ENCODE measurements around the gene LMTK3. TPM values are rescaled to one million over a fixed set of nuclear protein-coding genes. Genes with fewer than 3 reads are reported as not detected.

LMTK3 gene
- total and polyA plus RNA-seq, 9 of the 15 experiments (the other 6 are each of a cell fraction or from before 2014, with no cell fraction given): 0.35 to 12.3 (median 2.0) TPM; not detected in 2

- Histone ChIP-seq H2AFZ (ENCODE audit: low read depth, low read length) (no peak overlapping the region), H3K9me3 (replicated peaks; ENCODE audit: control insufficient read depth, insufficient read depth, low read depth, low read length) (no peaks in the 10 kb centered on the region), H3K4me1 (replicated peaks in 1 of 2; ENCODE audit: control insufficient read depth in 2 of 2, insufficient read depth in 2 of 2, low read length in 2 of 2) (peaks cover 10 to 14% of the 10 kb centered on the region in 2 experiments), H3K36me3 (ENCODE audit: control insufficient read depth, insufficient read depth, low read length) (peaks cover 34% of the 10 kb centered on the region; the same call in 2 of the 3 replicates), H3K4me3 (no peak overlapping the region), H3K79me2 (ENCODE audit: control insufficient read depth, insufficient read depth, low read length) (peaks cover 8% of the 10 kb centered on the region), H3K9me1 (ENCODE audit: control insufficient read depth, insufficient read depth, low read length) (no peaks in the 10 kb centered on the region), H3K4me2 (ENCODE audit: insufficient read depth, low read length) (no peak overlapping the region), H4K20me1 (replicated peaks; ENCODE audit: control insufficient read depth, insufficient read depth, low read length) (no peaks in the 10 kb centered on the region), H3K27ac (ENCODE audit: extremely low read depth, low read depth, low read length) (no peak overlapping the region), H3K9ac (ENCODE audit: insufficient read depth in 1 of 2, low read depth in 2 of 2, low read length in 2 of 2) (no peak overlapping the region; a peak in 1 of 4 replicates), H3K27me3 (ENCODE audit: control insufficient read depth in 2 of 2, insufficient read depth in 2 of 2, low read length in 2 of 2) (no peaks in the 10 kb centered on the region)
- WGBS (ENCODE audit: insufficient coverage, low coverage, missing lambda C conversion rate): 90% methylated on average over 8 of the region's 20 CpGs
- in situ Hi-C loops (cut with MboI) (no loop called here), intact Hi-C loops (cut with micrococcal nuclease) (no loop called here)
- FAIRE-seq (no peak), DNase-seq (ENCODE audit: extremely low read depth in 1 of 4, low spot score in 3 of 4) (no peak), ATAC-seq (no peak)
- no TSS peak for BruUV-seq (replicated peaks)
- CTCF ChIA-PET (ENCODE audit: low intra/inter-chr PET ratio): no interaction called here
- POLR2A ChIA-PET: interaction anchor here (1.0 to 1.1 kb wide), 3 partner anchors 11 to 41 kb away, joined by 3 to 6 read pairs (median 4); no protein-coding TSS in a partner anchor
- TF ChIP-seq PHB2 (IDR thresholded peaks at IDR 0.05; ENCODE audit: low read depth) (no peak), ZNF121 (CRISPR knock-in tag; conservative IDR thresholded peaks at IDR 0.05) (peak; percentile 89), CTCFL (IDR thresholded peaks at IDR 0.05; ENCODE audit: borderline replicate concordance, insufficient read depth, low read depth, low read length, poor library complexity, severe bottlenecking) (no peak), ELF4 (CRISPR knock-in tag; IDR thresholded peaks at IDR 0.05) (no peak), ZC3H4 (CRISPR knock-in tag; IDR thresholded peaks at IDR 0.05; ENCODE audit: borderline replicate concordance) (no peak), CBX2 (IDR thresholded peaks at IDR 0.05; ENCODE audit: insufficient read depth, low read length, poor library complexity, severe bottlenecking) (no peak), ZNF143 (CRISPR knock-in tag; IDR thresholded peaks at IDR 0.05) (no peak), ZNF316 (IDR thresholded peaks at IDR 0.05) (no peak), SNIP1 (IDR thresholded peaks at IDR 0.05; ENCODE audit: low read depth) (no peak)
- TF ChIP-seq, protein P1, sequence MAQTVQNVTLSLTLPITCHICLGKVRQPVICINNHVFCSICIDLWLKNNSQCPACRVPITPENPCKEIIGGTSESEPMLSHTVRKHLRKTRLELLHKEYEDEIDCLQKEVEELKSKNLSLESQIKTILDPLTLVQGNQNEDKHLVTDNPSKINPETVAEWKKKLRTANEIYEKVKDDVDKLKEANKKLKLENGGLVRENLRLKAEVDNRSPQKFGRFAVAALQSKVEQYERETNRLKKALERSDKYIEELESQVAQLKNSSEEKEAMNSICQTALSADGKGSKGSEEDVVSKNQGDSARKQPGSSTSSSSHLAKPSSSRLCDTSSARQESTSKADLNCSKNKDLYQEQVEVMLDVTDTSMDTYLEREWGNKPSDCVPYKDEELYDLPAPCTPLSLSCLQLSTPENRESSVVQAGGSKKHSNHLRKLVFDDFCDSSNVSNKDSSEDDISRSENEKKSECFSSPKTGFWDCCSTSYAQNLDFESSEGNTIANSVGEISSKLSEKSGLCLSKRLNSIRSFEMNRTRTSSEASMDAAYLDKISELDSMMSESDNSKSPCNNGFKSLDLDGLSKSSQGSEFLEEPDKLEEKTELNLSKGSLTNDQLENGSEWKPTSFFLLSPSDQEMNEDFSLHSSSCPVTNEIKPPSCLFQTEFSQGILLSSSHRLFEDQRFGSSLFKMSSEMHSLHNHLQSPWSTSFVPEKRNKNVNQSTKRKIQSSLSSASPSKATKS (CRISPR knock-in tag; IDR thresholded peaks at IDR 0.05): no peak
- TF ChIP-seq, protein P2, sequence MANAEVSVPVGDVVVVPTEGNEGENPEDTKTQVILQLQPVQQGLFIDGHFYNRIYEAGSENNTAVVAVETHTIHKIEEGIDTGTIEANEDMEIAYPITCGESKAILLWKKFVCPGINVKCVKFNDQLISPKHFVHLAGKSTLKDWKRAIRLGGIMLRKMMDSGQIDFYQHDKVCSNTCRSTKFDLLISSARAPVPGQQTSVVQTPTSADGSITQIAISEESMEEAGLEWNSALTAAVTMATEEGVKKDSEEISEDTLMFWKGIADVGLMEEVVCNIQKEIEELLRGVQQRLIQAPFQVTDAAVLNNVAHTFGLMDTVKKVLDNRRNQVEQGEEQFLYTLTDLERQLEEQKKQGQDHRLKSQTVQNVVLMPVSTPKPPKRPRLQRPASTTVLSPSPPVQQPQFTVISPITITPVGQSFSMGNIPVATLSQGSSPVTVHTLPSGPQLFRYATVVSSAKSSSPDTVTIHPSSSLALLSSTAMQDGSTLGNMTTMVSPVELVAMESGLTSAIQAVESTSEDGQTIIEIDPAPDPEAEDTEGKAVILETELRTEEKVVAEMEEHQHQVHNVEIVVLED (CRISPR knock-in tag; IDR thresholded peaks at IDR 0.05): no peak
- TF ChIP-seq, protein P3, sequence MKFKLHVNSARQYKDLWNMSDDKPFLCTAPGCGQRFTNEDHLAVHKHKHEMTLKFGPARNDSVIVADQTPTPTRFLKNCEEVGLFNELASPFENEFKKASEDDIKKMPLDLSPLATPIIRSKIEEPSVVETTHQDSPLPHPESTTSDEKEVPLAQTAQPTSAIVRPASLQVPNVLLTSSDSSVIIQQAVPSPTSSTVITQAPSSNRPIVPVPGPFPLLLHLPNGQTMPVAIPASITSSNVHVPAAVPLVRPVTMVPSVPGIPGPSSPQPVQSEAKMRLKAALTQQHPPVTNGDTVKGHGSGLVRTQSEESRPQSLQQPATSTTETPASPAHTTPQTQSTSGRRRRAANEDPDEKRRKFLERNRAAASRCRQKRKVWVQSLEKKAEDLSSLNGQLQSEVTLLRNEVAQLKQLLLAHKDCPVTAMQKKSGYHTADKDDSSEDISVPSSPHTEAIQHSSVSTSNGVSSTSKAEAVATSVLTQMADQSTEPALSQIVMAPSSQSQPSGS (CRISPR knock-in tag; IDR thresholded peaks at IDR 0.05): no peak
- TF ChIP-seq, protein P4, sequence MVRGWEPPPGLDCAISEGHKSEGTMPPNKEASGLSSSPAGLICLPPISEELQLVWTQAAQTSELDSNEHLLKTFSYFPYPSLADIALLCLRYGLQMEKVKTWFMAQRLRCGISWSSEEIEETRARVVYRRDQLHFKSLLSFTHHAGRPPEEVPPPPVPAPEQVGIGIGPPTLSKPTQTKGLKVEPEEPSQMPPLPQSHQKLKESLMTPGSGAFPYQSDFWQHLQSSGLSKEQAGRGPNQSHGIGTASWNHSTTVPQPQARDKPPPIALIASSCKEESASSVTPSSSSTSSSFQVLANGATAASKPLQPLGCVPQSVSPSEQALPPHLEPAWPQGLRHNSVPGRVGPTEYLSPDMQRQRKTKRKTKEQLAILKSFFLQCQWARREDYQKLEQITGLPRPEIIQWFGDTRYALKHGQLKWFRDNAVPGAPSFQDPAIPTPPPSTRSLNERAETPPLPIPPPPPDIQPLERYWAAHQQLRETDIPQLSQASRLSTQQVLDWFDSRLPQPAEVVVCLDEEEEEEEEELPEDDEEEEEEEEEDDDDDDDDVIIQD (CRISPR knock-in tag; IDR thresholded peaks at IDR 0.05): no peak
Measured at GRCh38 chr19:48441360-48442050, 70.1 kb downstream of the LMTK3 start.
